K562 (cell line): ENCODE measurements around the gene SORT1. TPM values are rescaled to one million over a fixed set of nuclear protein-coding genes. Genes with fewer than 3 reads are reported as not detected.

ENCODE experiments used
- SAFB ChIP-seq: fragments of 200-400 bp; formaldehyde crosslinking; IDR thresholded peaks from 2 replicates; pipeline ENCODE4 v1.6.1; 2017; ENCODE audit warnings: low read depth, low read length, borderline replicate concordance
- polyA plus RNA-seq, 8 experiments: library from polyadenylated mRNA; depleted of rRNA in 4 of 8; stranded (reverse) in 5 of 8; unstranded in 3 of 8; fragments of >200 nt; fragmentation: Nextera tagmentation in 2 of 8; fragmentation: Illumina TruSeq in 1 of 8; extraction: Ambion mirVana in 2 of 8; extraction: Trizol in 1 of 8; gene quantifications; 2 replicates each; pipeline versions ENCODE4 v1.2.1 to v1.2.3, GENCODE V29; 2011 to 2014; ENCODE audit warnings: inconsistent platforms in 1 of 8, missing spikeins in 1 of 8
- total RNA-seq, 7 experiments: library from RNA; depleted of rRNA in 6 of 7; stranded (reverse); fragments of >200 nt in 6 of 7; fragmentation: Illumina TruSeq in 2 of 7; extraction: Trizol in 2 of 7; gene quantifications; 2 replicates each; pipeline versions ENCODE4 v1.2.1 to v1.2.3, GENCODE V29; 2011 to 2021; ENCODE audit warnings: low replicate concordance in 1 of 7
- TF ChIP-seq, protein P1 (sequence below): fragments of 150-350 bp; IDR thresholded peaks from 2 replicates; pipeline ENCODE4 v1.6.1; 2014; ENCODE audit warnings: low read depth, mild to moderate bottlenecking, low read length, borderline replicate concordance
- TF ChIP-seq, protein P2 (sequence below): fragments of 250-450 bp; sonication (Bioruptor Pico); IDR thresholded peaks from 2 replicates; pipeline ENCODE4 v1.9.0; 2021; ENCODE audit warnings: mild to moderate bottlenecking, inconsistent platforms

Gene SORT1
- total and polyA plus RNA-seq, 9 of the 15 experiments (the other 6 are each of a cell fraction or from before 2014, with no cell fraction given), result 27.4 to 112 (median 65.0) TPM

DNA sequence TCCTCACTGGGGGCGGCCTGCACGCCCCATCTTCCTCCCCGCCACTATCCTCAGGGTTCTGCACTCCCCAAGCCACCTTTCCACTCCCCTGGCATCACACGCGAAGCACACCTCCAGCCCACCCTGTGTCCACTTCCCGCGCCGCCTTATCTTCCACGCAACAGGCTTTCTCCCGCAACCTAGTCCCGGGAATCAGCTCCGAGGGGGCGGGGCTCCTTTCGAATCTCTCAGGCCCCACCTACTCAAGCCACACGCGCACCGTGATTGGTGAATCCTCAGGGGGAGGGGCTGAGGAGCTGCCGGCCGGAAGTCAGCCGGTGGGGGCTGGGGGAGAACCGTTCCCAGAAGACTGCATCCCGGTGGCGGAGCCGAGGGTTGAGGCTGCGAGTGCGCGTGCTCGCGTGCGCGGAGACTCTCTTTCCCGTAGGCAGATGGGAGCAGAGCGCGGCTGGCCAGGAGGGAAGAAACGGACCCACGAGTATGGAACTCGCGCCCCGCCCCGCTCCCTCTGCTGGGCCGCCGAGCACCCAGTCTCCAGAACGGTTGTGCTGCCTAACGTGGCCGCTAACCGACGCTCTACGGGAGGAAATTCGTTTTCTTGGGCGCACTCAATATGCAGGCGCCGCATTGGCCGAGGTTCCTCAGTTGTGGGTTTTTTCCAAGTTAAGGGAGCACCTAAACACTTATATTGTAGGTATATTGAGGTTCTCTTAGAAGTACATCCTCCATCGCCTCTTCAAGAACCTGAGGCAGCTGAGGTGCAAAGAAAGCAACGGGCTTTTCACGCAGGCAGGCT lies 114.6 kb downstream of the SORT1 start, which contains the start of gene PSRC1 (continued):
- TF ChIP-seq, protein P1, sequence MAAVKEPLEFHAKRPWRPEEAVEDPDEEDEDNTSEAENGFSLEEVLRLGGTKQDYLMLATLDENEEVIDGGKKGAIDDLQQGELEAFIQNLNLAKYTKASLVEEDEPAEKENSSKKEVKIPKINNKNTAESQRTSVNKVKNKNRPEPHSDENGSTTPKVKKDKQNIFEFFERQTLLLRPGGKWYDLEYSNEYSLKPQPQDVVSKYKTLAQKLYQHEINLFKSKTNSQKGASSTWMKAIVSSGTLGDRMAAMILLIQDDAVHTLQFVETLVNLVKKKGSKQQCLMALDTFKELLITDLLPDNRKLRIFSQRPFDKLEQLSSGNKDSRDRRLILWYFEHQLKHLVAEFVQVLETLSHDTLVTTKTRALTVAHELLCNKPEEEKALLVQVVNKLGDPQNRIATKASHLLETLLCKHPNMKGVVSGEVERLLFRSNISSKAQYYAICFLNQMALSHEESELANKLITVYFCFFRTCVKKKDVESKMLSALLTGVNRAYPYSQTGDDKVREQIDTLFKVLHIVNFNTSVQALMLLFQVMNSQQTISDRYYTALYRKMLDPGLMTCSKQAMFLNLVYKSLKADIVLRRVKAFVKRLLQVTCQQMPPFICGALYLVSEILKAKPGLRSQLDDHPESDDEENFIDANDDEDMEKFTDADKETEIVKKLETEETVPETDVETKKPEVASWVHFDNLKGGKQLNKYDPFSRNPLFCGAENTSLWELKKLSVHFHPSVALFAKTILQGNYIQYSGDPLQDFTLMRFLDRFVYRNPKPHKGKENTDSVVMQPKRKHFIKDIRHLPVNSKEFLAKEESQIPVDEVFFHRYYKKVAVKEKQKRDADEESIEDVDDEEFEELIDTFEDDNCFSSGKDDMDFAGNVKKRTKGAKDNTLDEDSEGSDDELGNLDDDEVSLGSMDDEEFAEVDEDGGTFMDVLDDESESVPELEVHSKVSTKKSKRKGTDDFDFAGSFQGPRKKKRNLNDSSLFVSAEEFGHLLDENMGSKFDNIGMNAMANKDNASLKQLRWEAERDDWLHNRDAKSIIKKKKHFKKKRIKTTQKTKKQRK, result no peak
- TF ChIP-seq, protein P2, sequence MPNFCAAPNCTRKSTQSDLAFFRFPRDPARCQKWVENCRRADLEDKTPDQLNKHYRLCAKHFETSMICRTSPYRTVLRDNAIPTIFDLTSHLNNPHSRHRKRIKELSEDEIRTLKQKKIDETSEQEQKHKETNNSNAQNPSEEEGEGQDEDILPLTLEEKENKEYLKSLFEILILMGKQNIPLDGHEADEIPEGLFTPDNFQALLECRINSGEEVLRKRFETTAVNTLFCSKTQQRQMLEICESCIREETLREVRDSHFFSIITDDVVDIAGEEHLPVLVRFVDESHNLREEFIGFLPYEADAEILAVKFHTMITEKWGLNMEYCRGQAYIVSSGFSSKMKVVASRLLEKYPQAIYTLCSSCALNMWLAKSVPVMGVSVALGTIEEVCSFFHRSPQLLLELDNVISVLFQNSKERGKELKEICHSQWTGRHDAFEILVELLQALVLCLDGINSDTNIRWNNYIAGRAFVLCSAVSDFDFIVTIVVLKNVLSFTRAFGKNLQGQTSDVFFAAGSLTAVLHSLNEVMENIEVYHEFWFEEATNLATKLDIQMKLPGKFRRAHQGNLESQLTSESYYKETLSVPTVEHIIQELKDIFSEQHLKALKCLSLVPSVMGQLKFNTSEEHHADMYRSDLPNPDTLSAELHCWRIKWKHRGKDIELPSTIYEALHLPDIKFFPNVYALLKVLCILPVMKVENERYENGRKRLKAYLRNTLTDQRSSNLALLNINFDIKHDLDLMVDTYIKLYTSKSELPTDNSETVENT, result peak; percentile 78; the same call in 1 of the 2 replicates
- peak; percentile 46; the same call in 1 of the 2 replicates for TF ChIP-seq SAFB
